ENCODE results near the gene ROBO1.
"Not testable (repeated sequence)": the region's sequence is repeated elsewhere in the genome, so short reads cannot be mapped to it uniquely, and the experiment has no call there.

The ROBO1 gene

GRCh38 chr3:78762121-78762520, 1005.7 kb downstream of the ROBO1 start:
- H3K27me3 Mint-ChIP-seq, result no peaks in the 10 kb centered on the region
- DNase-seq (ENCODE audit: low spot score in 2 of 2) (no peak), ATAC-seq (replicated peaks; ENCODE audit: extremely low read depth, poor library complexity, severe bottlenecking) (no peak)
- H3K9me3 Mint-ChIP-seq, result peaks cover 6% of the 10 kb centered on the region
- no peaks in the 10 kb centered on the region for H3K4me1 Mint-ChIP-seq
- H3K4me3 Mint-ChIP-seq, result no peak overlapping the region
- H3K36me3 Mint-ChIP-seq (ENCODE audit: insufficient read depth), result no peaks in the 10 kb centered on the region
- H3K27ac Mint-ChIP-seq (ENCODE audit: low read depth), result no peak overlapping the region

DNA sequence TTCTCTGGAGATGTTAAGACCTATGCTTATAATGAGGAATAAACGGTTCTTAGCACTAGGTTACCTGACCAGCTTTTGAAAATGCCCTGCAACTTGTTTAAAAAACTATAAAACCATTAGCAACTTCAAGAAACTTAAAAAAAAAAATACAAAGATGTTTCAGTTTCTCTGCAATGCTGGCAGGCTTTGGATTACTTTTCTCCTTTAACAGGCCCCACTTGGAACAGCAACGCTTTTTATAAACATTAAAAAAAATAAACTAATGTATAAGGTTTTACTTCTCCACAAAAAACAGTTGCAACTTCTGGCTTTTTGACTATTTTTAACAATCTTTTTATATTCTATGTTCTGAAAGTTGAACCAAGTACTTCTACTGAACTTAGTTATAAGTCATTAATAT, 1006.7 kb downstream of the ROBO1 start:
- Mint-ChIP-seq H3K9me3 (peaks cover 6% of the 10 kb centered on the region), H3K4me3 (no peak overlapping the region), H3K27me3 (no peaks in the 10 kb centered on the region), H3K27ac (ENCODE audit: low read depth) (no peak overlapping the region), H3K36me3 (ENCODE audit: insufficient read depth) (no peaks in the 10 kb centered on the region), H3K4me1 (no peaks in the 10 kb centered on the region)
- DNase-seq (ENCODE audit: low spot score in 2 of 2), result no peak
- no peak for ATAC-seq (replicated peaks; ENCODE audit: extremely low read depth, poor library complexity, severe bottlenecking)

DNA sequence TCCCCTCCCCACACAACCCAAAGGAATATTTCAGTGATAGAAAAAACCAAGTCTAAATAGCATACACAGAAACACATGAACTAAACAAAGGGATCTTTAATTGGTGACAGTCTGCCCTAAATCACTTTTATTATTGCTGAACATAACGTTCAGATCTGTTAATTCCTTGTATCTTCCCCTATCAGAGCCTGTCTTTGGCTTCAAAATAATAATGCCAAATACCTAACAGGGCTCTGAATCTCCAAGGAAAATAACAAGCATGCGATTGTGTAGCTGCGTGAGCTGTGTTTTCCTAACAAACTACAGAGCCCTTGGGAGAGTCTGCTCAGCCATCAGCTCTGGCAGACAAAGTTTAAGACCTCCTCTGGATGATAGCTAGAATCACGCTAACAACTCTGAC, 1010.1 kb downstream of the ROBO1 start:
- ATAC-seq (replicated peaks; ENCODE audit: extremely low read depth, poor library complexity, severe bottlenecking) (no peak), DNase-seq (ENCODE audit: low spot score in 2 of 2) (no peak)
- Mint-ChIP-seq H3K27ac (ENCODE audit: low read depth) (no peak overlapping the region), H3K4me1 (no peaks in the 10 kb centered on the region), H3K9me3 (peaks cover 11% of the 10 kb centered on the region), H3K27me3 (no peaks in the 10 kb centered on the region), H3K36me3 (ENCODE audit: insufficient read depth) (no peaks in the 10 kb centered on the region), H3K4me3 (no peak overlapping the region)

- H3K36me3 Mint-ChIP-seq (ENCODE audit: insufficient read depth), result peaks cover 1% of the 10 kb centered on the region
- no peak for ATAC-seq (replicated peaks; ENCODE audit: extremely low read depth, poor library complexity, severe bottlenecking)
Observed at GRCh38 chr3:78754066-78754743, 1013.6 kb downstream of the ROBO1 start.

DNA sequence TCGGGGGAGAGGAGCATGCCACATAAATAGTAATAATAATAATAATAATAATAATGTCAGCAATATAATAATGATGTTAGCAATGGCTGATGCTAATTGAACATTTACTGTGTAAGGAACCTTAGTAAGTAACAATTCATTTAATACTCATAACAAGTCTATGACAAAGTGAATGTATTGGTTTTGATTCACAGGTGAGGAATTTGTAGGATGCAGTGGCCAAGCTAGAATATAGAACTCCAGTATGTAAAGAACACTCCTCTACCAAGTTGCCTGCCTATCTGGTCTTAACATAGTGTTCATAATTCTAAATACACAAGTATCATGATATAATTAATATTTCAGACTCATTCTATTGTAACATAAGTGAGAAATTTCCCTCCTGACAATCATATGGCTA, 1016.5 kb downstream of the ROBO1 start:
- Mint-ChIP-seq H3K27ac (ENCODE audit: low read depth) (no peak overlapping the region), H3K27me3 (no peaks in the 10 kb centered on the region), H3K36me3 (ENCODE audit: insufficient read depth) (peaks cover 1% of the 10 kb centered on the region), H3K4me1 (no peaks in the 10 kb centered on the region), H3K4me3 (no peak overlapping the region), H3K9me3 (peaks cover 5% of the 10 kb centered on the region)
- ATAC-seq (replicated peaks; ENCODE audit: extremely low read depth, poor library complexity, severe bottlenecking) (no peak), DNase-seq (ENCODE audit: low spot score in 2 of 2) (no peak)

More at GRCh38 chr3:78754066-78754743, 1013.6 kb downstream of the ROBO1 start:
- H3K27ac Mint-ChIP-seq (ENCODE audit: low read depth), result no peak overlapping the region
- no peaks in the 10 kb centered on the region for H3K27me3 Mint-ChIP-seq
- H3K4me1 Mint-ChIP-seq, result no peaks in the 10 kb centered on the region
- no peak overlapping the region for H3K4me3 Mint-ChIP-seq
- H3K9me3 Mint-ChIP-seq, result peaks cover 11% of the 10 kb centered on the region
- no peak for DNase-seq (ENCODE audit: low spot score in 2 of 2)

GRCh38 chr3:78750291-78750690, 1017.5 kb downstream of the ROBO1 start:
- not testable (repeated sequence) for ATAC-seq (replicated peaks; ENCODE audit: extremely low read depth, poor library complexity, severe bottlenecking); H3K4me3 Mint-ChIP-seq; DNase-seq (ENCODE audit: low spot score in 2 of 2); H3K9me3 Mint-ChIP-seq; H3K27me3 Mint-ChIP-seq; H3K27ac Mint-ChIP-seq (ENCODE audit: low read depth); H3K4me1 Mint-ChIP-seq; H3K36me3 Mint-ChIP-seq (ENCODE audit: insufficient read depth)

DNA sequence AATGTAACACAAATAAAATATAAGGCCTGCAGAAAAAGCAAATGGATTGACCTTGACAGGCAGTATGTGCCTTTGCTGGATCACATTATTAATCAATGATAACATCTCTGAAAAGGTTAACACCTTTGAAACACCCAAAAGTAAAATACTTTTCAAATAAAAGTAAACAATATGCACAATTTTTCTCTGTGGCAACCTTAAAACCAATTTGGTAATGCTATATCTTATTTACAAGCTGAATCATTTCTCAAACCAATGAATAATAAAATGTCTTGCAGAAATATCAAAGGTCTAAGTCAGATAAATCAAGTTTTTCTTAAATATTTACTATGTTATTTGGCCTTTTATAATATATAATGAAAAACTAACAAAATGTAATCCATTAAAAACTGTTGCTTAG, 1018.7 kb downstream of the ROBO1 start:
- Mint-ChIP-seq H3K4me1 (no peaks in the 10 kb centered on the region), H3K27ac (ENCODE audit: low read depth) (no peak overlapping the region), H3K27me3 (no peaks in the 10 kb centered on the region), H3K36me3 (ENCODE audit: insufficient read depth) (peaks cover 1% of the 10 kb centered on the region), H3K4me3 (no peak overlapping the region), H3K9me3 (peaks cover 13% of the 10 kb centered on the region)
- ATAC-seq (replicated peaks; ENCODE audit: extremely low read depth, poor library complexity, severe bottlenecking), result no peak
- DNase-seq (ENCODE audit: low spot score in 2 of 2), result no peak

DNA sequence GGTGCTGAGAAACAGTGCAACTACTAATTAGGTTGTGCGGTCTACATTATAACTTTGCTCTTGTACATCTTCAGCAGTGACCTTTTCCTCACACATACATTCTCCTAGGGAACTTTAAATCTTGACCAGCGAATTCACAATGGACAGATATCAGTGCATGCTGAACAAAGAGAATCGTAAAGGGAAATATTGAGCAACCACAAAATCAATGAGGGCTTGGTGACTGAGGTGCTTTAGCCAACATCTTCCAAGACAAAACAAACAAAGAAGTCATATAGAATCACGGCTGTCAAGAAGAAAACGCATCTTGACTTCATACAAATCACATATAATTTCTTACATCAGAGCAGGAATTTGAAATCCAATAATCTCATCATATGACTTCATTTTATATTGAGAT, 1022.0 kb downstream of the ROBO1 start:
- Mint-ChIP-seq H3K9me3 (peaks cover 21% of the 10 kb centered on the region), H3K4me1 (no peaks in the 10 kb centered on the region), H3K36me3 (ENCODE audit: insufficient read depth) (peaks cover 1% of the 10 kb centered on the region), H3K27ac (ENCODE audit: low read depth) (no peak overlapping the region), H3K27me3 (no peaks in the 10 kb centered on the region), H3K4me3 (no peak overlapping the region)
- ATAC-seq (replicated peaks; ENCODE audit: extremely low read depth, poor library complexity, severe bottlenecking) (no peak), DNase-seq (ENCODE audit: low spot score in 2 of 2) (no peak)

DNA sequence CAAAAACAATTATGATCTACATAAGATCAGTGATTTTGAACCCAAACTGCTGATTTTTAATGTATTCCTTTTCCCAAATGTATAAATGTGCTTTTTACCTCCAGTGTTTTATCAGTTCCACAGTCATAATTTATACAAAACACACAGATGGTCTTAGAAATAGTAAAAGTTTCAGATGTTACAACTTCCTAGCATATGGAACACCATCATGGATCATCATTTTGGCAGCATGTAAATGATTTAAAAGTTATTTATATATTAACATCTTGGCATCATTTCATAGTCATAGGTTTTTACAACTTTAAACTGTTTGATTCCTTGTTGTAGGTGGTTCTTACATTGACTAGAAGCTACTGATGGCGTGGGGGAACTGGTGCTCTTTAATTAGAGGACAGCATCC, 1025.3 kb downstream of the ROBO1 start:
- Mint-ChIP-seq H3K27ac (ENCODE audit: low read depth) (no peak overlapping the region), H3K36me3 (ENCODE audit: insufficient read depth) (no peaks in the 10 kb centered on the region), H3K27me3 (no peaks in the 10 kb centered on the region), H3K4me1 (no peaks in the 10 kb centered on the region), H3K4me3 (no peak overlapping the region), H3K9me3 (peaks cover 27% of the 10 kb centered on the region)
- DNase-seq (ENCODE audit: low spot score in 2 of 2) (no peak), ATAC-seq (replicated peaks; ENCODE audit: extremely low read depth, poor library complexity, severe bottlenecking) (no peak)

GRCh38 chr3:78742041-78742440, 1025.8 kb downstream of the ROBO1 start:
- no peak overlapping the region for H3K4me3 Mint-ChIP-seq
- no peaks in the 10 kb centered on the region for H3K4me1 Mint-ChIP-seq
- no peak overlapping the region for H3K27ac Mint-ChIP-seq (ENCODE audit: low read depth)
- no peak for ATAC-seq (replicated peaks; ENCODE audit: extremely low read depth, poor library complexity, severe bottlenecking)
- peaks cover 27% of the 10 kb centered on the region for H3K9me3 Mint-ChIP-seq
- H3K36me3 Mint-ChIP-seq (ENCODE audit: insufficient read depth), result no peaks in the 10 kb centered on the region
- no peaks in the 10 kb centered on the region for H3K27me3 Mint-ChIP-seq
- no peak for DNase-seq (ENCODE audit: low spot score in 2 of 2)

GRCh38 chr3:78741066-78741645, 1026.6 kb downstream of the ROBO1 start:
- Mint-ChIP-seq H3K4me1 (no peaks in the 10 kb centered on the region), H3K9me3 (peaks cover 31% of the 10 kb centered on the region), H3K27me3 (no peaks in the 10 kb centered on the region), H3K27ac (ENCODE audit: low read depth) (no peak overlapping the region), H3K4me3 (no peak overlapping the region), H3K36me3 (ENCODE audit: insufficient read depth) (no peaks in the 10 kb centered on the region)
- DNase-seq (ENCODE audit: low spot score in 2 of 2) (no peak), ATAC-seq (replicated peaks; ENCODE audit: extremely low read depth, poor library complexity, severe bottlenecking) (no peak)

DNA sequence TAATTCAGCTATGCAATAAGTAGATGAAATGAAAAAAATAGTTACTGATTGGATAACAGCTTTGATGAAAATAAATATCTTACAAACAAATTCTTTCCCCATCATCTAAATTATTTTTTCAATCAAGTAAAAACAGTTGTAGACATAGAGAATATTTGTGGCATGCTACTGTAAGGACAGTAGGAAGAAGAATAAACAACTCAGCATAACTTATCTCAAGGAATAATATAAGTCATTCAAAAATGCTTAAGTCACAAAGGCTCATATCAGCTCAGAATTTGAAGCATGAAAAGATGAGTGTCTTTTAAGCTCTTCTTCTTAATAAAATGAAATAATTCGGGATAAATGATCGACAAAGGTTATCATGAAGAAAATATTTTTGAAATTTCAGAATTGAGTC, 1029.0 kb downstream of the ROBO1 start:
- Mint-ChIP-seq H3K36me3 (ENCODE audit: insufficient read depth) (no peaks in the 10 kb centered on the region), H3K27ac (ENCODE audit: low read depth) (no peak overlapping the region), H3K4me1 (no peaks in the 10 kb centered on the region), H3K27me3 (no peaks in the 10 kb centered on the region), H3K4me3 (no peak overlapping the region), H3K9me3 (peaks cover 19% of the 10 kb centered on the region)
- DNase-seq (ENCODE audit: low spot score in 2 of 2) (no peak), ATAC-seq (replicated peaks; ENCODE audit: extremely low read depth, poor library complexity, severe bottlenecking) (no peak)

- no peaks in the 10 kb centered on the region for H3K27me3 Mint-ChIP-seq
- no peaks in the 10 kb centered on the region for H3K4me1 Mint-ChIP-seq
- H3K9me3 Mint-ChIP-seq, result peaks cover 14% of the 10 kb centered on the region
- ATAC-seq (replicated peaks; ENCODE audit: extremely low read depth, poor library complexity, severe bottlenecking) (no peak), DNase-seq (ENCODE audit: low spot score in 2 of 2) (no peak)
- H3K4me3 Mint-ChIP-seq, result no peak overlapping the region
- no peaks in the 10 kb centered on the region for H3K36me3 Mint-ChIP-seq (ENCODE audit: insufficient read depth)
- H3K27ac Mint-ChIP-seq (ENCODE audit: low read depth), result no peak overlapping the region
Observed at GRCh38 chr3:78737988-78738387, 1029.8 kb downstream of the ROBO1 start.
